Common myeloid progenitor, CD34-positive (primary cell): ENCODE measurements around the gene METAP1D.

ENCODE experiments used
- CTCF ChIA-PET: fragments of 350-600 bp; sonication (Branson Sonifier 250); formaldehyde crosslinking; loops from one replicate; lab custom pipeline; 2021; ENCODE audit warnings: antibody characterized with exemption; lab: Charles Lee
- POLR2A ChIA-PET: fragments of 350-600 bp; sonication (Branson Sonifier 250); formaldehyde crosslinking; loops from one replicate; lab custom pipeline; 2021; ENCODE audit warnings: antibody characterized with exemption; lab: Charles Lee
- DNase-seq, 3 donors: peaks; one replicate each; pipeline versions ENCODE4 v3.0.0 to v3.0.0-alpha.2; 2013
- H3K27ac ChIP-seq, 2 experiments: 1 replicate in 1 of 2; 2 replicates in 1 of 2; pipeline ENCODE4 v1.7.0; 2013; ENCODE audit warnings: inconsistent platforms in 2 of 2, low read length in 2 of 2, mild to moderate bottlenecking in 2 of 2, low read depth in 1 of 2, moderate library complexity in 1 of 2; ENCODE audit not compliant: severe bottlenecking in 2 of 2, insufficient read depth in 1 of 2, poor library complexity in 1 of 2
- H3K27me3 ChIP-seq, 5 experiments: replicated peaks in 2 of 5; 1 replicate in 3 of 5; 2 replicates in 2 of 5; pipeline versions ENCODE4 v1.6.1 to v1.7.0; 2013; ENCODE audit warnings: low read length in 4 of 5, mild to moderate bottlenecking in 2 of 5, moderate library complexity in 2 of 5, inconsistent platforms in 1 of 5; ENCODE audit not compliant: insufficient read depth in 5 of 5, control insufficient read depth in 4 of 5
- H3K36me3 ChIP-seq, 4 experiments: 1 replicate in 2 of 4; 2 replicates in 2 of 4; pipeline versions ENCODE4 v1.6.1 to v1.7.0; 2013; ENCODE audit warnings: low read length in 3 of 4, control low read depth in 1 of 4, mild to moderate bottlenecking in 1 of 4; ENCODE audit not compliant: control insufficient read depth in 4 of 4, insufficient read depth in 4 of 4
- H3K4me1 ChIP-seq, 4 experiments: 1 replicate in 3 of 4; 2 replicates in 1 of 4; pipeline versions ENCODE4 v1.6.1 to v1.7.1; 2013; ENCODE audit warnings: low read length in 3 of 4, mild to moderate bottlenecking in 3 of 4, control low read depth in 1 of 4, inconsistent platforms in 1 of 4, moderate library complexity in 1 of 4; ENCODE audit not compliant: control insufficient read depth in 4 of 4, insufficient read depth in 4 of 4; ENCODE audit errors: control extremely low read depth in 1 of 4
- H3K4me3 ChIP-seq, 7 experiments: 1 replicate in 4 of 7; 2 replicates in 3 of 7; pipeline versions ENCODE4 v1.5.1 to v1.7.0; 2013; ENCODE audit warnings: mild to moderate bottlenecking in 7 of 7, low read length in 6 of 7, moderate library complexity in 6 of 7, inconsistent platforms in 2 of 7, low read depth in 2 of 7, control low read depth in 1 of 7; ENCODE audit not compliant: insufficient read depth in 4 of 7, control insufficient read depth in 1 of 7; ENCODE audit errors: extremely low read depth in 1 of 7
- H3K9me3 ChIP-seq, 5 experiments: 1 replicate in 4 of 5; 2 replicates in 1 of 5; pipeline versions ENCODE4 v1.6.1 to v1.7.1; 2013; ENCODE audit warnings: low read length in 4 of 5, mild to moderate bottlenecking in 2 of 5, inconsistent platforms in 1 of 5, low read depth in 1 of 5, moderate library complexity in 1 of 5; ENCODE audit not compliant: control insufficient read depth in 4 of 5, insufficient read depth in 2 of 5; ENCODE audit errors: control extremely low read depth in 1 of 5
- WGBS: methylation state at CpG from one replicate; pipeline ENCODE4 v1.1.5; 2013; ENCODE audit not compliant: insufficient coverage; 5-methylcytosine and 5-hydroxymethylcytosine counted together

Gene METAP1D

GRCh38 chr2:172082105-172082943 lies 82.6 kb downstream of the METAP1D start:
- H3K4me1 ChIP-seq, result peaks cover 2 to 53% (median 44%) of the 10 kb centered on the region in 4 experiments
- H3K36me3 ChIP-seq, result no peaks in the 10 kb centered on the region
- DNase-seq, result peak; percentile 3 to 25 (median 21)
- CTCF ChIA-PET, result interaction anchor here (0.9 to 3.9 kb wide), 10 partner anchors 10 to 378 kb away, joined by 3 to 32 read pairs (median 4); no protein-coding TSS in a partner anchor
- H3K27ac ChIP-seq, result no peak overlapping the region
- 7% methylated on average over 12 of the region's 14 CpGs for WGBS
- H3K4me3 ChIP-seq, result no peak overlapping the region
- no peaks in the 10 kb centered on the region for H3K9me3 ChIP-seq
- POLR2A ChIA-PET, result interaction anchor here (0.7 to 1.3 kb wide), 2 partner anchors 9 to 19 kb away, joined by 3 read pairs; no protein-coding TSS in a partner anchor
- H3K27me3 ChIP-seq, result peaks cover 28 to 91% (median 62%) of the 10 kb centered on the region in 5 experiments

- Histone ChIP-seq H3K36me3 (no peaks in the 10 kb centered on the region), H3K4me3 (peak overlapping the region in 1 of 7 experiments; percentile 4), H3K27ac (no peak overlapping the region), H3K27me3 (peaks cover 29 to 97% (median 65%) of the 10 kb centered on the region in 5 experiments), H3K9me3 (no peaks in the 10 kb centered on the region), H3K4me1 (peaks cover 2 to 53% (median 46%) of the 10 kb centered on the region in 4 experiments)
- CTCF ChIA-PET, result interaction anchor here (0.8 to 3.9 kb wide), 9 partner anchors 9 to 33 kb away, joined by 3 to 32 read pairs (median 4); no protein-coding TSS in a partner anchor
- POLR2A ChIA-PET, result interaction anchor here (0.7 to 1.3 kb wide), 2 partner anchors 8 to 18 kb away, joined by 3 read pairs; no protein-coding TSS in a partner anchor
- peak in 1 of 3 donors; percentile 14 for DNase-seq
- WGBS, result 10% methylated on average over 35 of the region's 42 CpGs
Observed at GRCh38 chr2:172082944-172083627, 83.3 kb downstream of the METAP1D start.

- peak; percentile 8 to 44 (median 41) for DNase-seq
- Histone ChIP-seq H3K27ac (no peak overlapping the region), H3K27me3 (peaks cover 36 to 97% (median 70%) of the 10 kb centered on the region in 5 experiments), H3K9me3 (no peaks in the 10 kb centered on the region), H3K4me3 (peak overlapping the region in 4 of 7 experiments; percentile 57 to 71 (median 58)), H3K4me1 (peaks cover 2 to 53% (median 46%) of the 10 kb centered on the region in 4 experiments), H3K36me3 (no peaks in the 10 kb centered on the region)
- ChIA-PET POLR2A (interaction anchor here (1.3 kb wide), 1 partner anchor 18 kb away, joined by 3 read pairs; no protein-coding TSS in a partner anchor), CTCF (interaction anchor here (0.8 to 3.2 kb wide), 5 partner anchors 10 to 24 kb away, joined by 3 to 16 read pairs (median 4); no protein-coding TSS in a partner anchor)
- 6% methylated on average over 9 of the region's 23 CpGs for WGBS
Observed at GRCh38 chr2:172083628-172084394, 84.1 kb downstream of the METAP1D start.

GRCh38 chr2:172084395-172084644 lies 84.6 kb downstream of the METAP1D start:
- ChIA-PET CTCF (interaction anchor here (1.4 kb wide), 1 partner anchor 12 kb away, joined by 4 read pairs; no protein-coding TSS in a partner anchor), POLR2A (no interaction called here)
- 6% methylated on average over 9 of the region's 17 CpGs for WGBS
- Histone ChIP-seq H3K9me3 (no peaks in the 10 kb centered on the region), H3K27me3 (peaks cover 41 to 97% (median 73%) of the 10 kb centered on the region in 5 experiments), H3K4me3 (peak overlapping the region in 5 of 7 experiments; percentile 57 to 71 (median 59)), H3K4me1 (peaks cover 2 to 53% (median 45%) of the 10 kb centered on the region in 4 experiments), H3K36me3 (no peaks in the 10 kb centered on the region), H3K27ac (no peak overlapping the region)
- DNase-seq, result peak in 1 of 3 donors; percentile 22

GRCh38 chr2:172084645-172085459 lies 85.1 kb downstream of the METAP1D start:
- POLR2A ChIA-PET, result interaction anchor here (0.5 kb wide), 1 partner anchor 260 kb away, joined by 3 read pairs; no protein-coding TSS in a partner anchor
- Histone ChIP-seq H3K4me1 (peaks cover 0 to 53% (median 43%) of the 10 kb centered on the region in 4 experiments), H3K4me3 (peak overlapping the region; percentile 2 to 71 (median 57)), H3K9me3 (no peaks in the 10 kb centered on the region), H3K27ac (no peak overlapping the region), H3K36me3 (no peaks in the 10 kb centered on the region), H3K27me3 (peaks cover 47 to 100% (median 77%) of the 10 kb centered on the region in 5 experiments)
- DNase-seq, result peak in 2 of 3 donors; percentile 14 to 50
- WGBS, result under 1% methylated on average over 56 of the region's 76 CpGs
- CTCF ChIA-PET, result interaction anchor here (0.7 to 9.9 kb wide), 4 partner anchors 11 to 399 kb away, joined by 3 to 128 read pairs (median 4); partner anchors contain the start of gene DLX2
